Sigmoid colon (tissue), 4 donors: ENCODE results near the gene ZNF30.

Experiments used
- POLR2A ChIP-seq, 2 donors: fragments of 450-650 bp; IDR thresholded peaks; one replicate each; pipeline ENCODE4 v1.6.1; 2016; ENCODE audit warnings: antibody characterized with exemption in 2 of 2, mild to moderate bottlenecking in 2 of 2, moderate library complexity in 2 of 2
- POLR2AphosphoS5 ChIP-seq, 4 donors: sonication (generic); formaldehyde crosslinking; IDR thresholded peaks; one replicate each; pipeline ENCODE4 v1.6.1; 2017; ENCODE audit warnings: antibody characterized with exemption in 4 of 4
- TF ChIP-seq, protein P1 (sequence below), 4 experiments: fragments of 450-650 bp in 3 of 4; fragments of 200-600 bp in 1 of 4; IDR thresholded peaks; one replicate each; pipeline ENCODE4 v1.5.1; 2016 to 2019; ENCODE audit warnings: antibody characterized with exemption in 4 of 4, mild to moderate bottlenecking in 3 of 4, moderate library complexity in 2 of 4

DNA sequence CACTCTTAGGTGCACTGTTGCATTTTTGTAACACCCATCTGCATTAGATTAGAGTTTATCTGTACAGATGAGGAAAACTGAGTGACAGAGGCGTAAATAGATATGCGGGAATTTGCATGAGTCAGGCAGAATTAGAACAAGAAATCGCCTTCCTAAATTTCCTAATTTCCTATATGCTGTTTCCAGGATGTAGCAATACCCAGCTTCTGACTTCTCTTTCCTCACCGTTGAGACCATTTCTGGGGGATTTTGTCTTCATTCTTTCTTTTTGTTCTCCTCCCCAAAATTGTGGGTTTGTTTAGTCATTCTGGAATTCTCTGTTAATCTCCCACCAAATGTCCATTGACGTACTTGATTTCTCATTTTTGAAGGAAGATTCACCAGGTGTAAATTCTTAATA lies 47.9 kb downstream of the ZNF30 start:
- no peak for TF ChIP-seq POLR2A (IDR thresholded peaks at IDR 0.05)
- TF ChIP-seq, protein P1, sequence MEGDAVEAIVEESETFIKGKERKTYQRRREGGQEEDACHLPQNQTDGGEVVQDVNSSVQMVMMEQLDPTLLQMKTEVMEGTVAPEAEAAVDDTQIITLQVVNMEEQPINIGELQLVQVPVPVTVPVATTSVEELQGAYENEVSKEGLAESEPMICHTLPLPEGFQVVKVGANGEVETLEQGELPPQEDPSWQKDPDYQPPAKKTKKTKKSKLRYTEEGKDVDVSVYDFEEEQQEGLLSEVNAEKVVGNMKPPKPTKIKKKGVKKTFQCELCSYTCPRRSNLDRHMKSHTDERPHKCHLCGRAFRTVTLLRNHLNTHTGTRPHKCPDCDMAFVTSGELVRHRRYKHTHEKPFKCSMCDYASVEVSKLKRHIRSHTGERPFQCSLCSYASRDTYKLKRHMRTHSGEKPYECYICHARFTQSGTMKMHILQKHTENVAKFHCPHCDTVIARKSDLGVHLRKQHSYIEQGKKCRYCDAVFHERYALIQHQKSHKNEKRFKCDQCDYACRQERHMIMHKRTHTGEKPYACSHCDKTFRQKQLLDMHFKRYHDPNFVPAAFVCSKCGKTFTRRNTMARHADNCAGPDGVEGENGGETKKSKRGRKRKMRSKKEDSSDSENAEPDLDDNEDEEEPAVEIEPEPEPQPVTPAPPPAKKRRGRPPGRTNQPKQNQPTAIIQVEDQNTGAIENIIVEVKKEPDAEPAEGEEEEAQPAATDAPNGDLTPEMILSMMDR (IDR thresholded peaks at IDR 0.05) = no peak
- TF ChIP-seq POLR2AphosphoS5 (IDR thresholded peaks at IDR 0.05) = no peak
